Transverse colon (tissue), 4 donors: ENCODE data around the gene GSAP. TPM values are rescaled to one million over a fixed set of nuclear protein-coding genes. Genes with fewer than 3 reads are reported as not detected.

ENCODE experiments used
- DNase-seq: peaks from one replicate; pipeline ENCODE4 v3.0.0-alpha.2; 2019
- H3K27ac ChIP-seq, 4 donors: fragments of 200-600 bp; sonication (generic); 2 replicates each; pipeline ENCODE4 v1.5.1; 2016 to 2018; ENCODE audit warnings: inconsistent platforms in 4 of 4
- H3K27me3 ChIP-seq: fragments of 200-600 bp; sonication (generic); 2 replicates; pipeline ENCODE4 v1.5.1; 2017; ENCODE audit warnings: inconsistent platforms
- H3K36me3 ChIP-seq, 4 donors: fragments of 200-600 bp; sonication (generic); 2 replicates each; pipeline ENCODE4 v1.5.1; 2017 to 2019; ENCODE audit warnings: inconsistent platforms in 4 of 4
- H3K4me1 ChIP-seq, 4 donors: fragments of 200-600 bp; sonication (generic); 2 replicates each; pipeline ENCODE4 v1.5.1; 2017 to 2020; ENCODE audit warnings: inconsistent platforms in 4 of 4
- H3K4me3 ChIP-seq, 4 donors: fragments of 200-600 bp; sonication (generic); 1 replicate in 1 of 4; 2 replicates in 3 of 4; pipeline versions ENCODE4 v1.5.1 to v1.6.1; 2017 to 2019; ENCODE audit warnings: inconsistent platforms in 4 of 4
- H3K9me3 ChIP-seq, 2 donors: fragments of 200-600 bp; sonication (generic); 2 replicates each; pipeline ENCODE4 v1.5.1; 2017 to 2019; ENCODE audit warnings: inconsistent platforms in 2 of 2
- CTCF ChIP-seq, 5 experiments: fragments of 200-600 bp in 3 of 5; fragments of 450-650 bp in 2 of 5; sonication (generic) in 3 of 5; IDR thresholded peaks; 1 replicate in 2 of 5; 2 replicates in 3 of 5; pipeline ENCODE4 v1.5.1; 2016 to 2017; ENCODE audit warnings: antibody characterized with exemption in 5 of 5, inconsistent platforms in 3 of 5, mild to moderate bottlenecking in 2 of 5, moderate library complexity in 1 of 5
- EP300 ChIP-seq: sonication (generic); formaldehyde crosslinking; IDR thresholded peaks from one replicate; pipeline ENCODE4 v1.6.1; 2017; ENCODE audit warnings: antibody characterized with exemption, low read depth
- POLR2A ChIP-seq: fragments of 450-650 bp; IDR thresholded peaks from one replicate; pipeline ENCODE4 v1.6.1; 2016; ENCODE audit warnings: antibody characterized with exemption, mild to moderate bottlenecking, moderate library complexity
- POLR2AphosphoS5 ChIP-seq, 3 donors: sonication (generic); formaldehyde crosslinking; IDR thresholded peaks; one replicate each; pipeline ENCODE4 v1.6.1; 2016; ENCODE audit warnings: antibody characterized with exemption in 3 of 3
- WGBS, 2 donors: methylation state at CpG; one replicate each; pipeline ENCODE4 v1.1.5; 2018; ENCODE audit warnings: low coverage in 1 of 2; 5-methylcytosine and 5-hydroxymethylcytosine counted together
- in situ Hi-C, 4 donors: fragments of 200-750 bp; cut with MboI; loops; one replicate each; pipeline versions ENCODE4 v1.15.0 to v1.15.1; 2017; ENCODE audit warnings: low sequenced_read_pairs in 3 of 4, low pct_ligation_motif_present in 1 of 4, low pct_unique_long_range_greater_than_20kb in 1 of 4
- intact Hi-C: fragments of 100-400 bp; cut with DNase I; formaldehyde crosslinking; loops from one replicate; pipeline ENCODE4 v1.15.1; 2023; ENCODE audit warnings: low total_unique reads
- total RNA-seq, 4 donors: library from RNA; depleted of rRNA; stranded (reverse); fragments of >200 nt; gene quantifications; one replicate each; pipeline ENCODE4 v1.1.0, GENCODE V29; 2016

Gene GSAP
- total RNA-seq, 4 donors from 2014 or later = 5.0 to 25.2 (median 15.5) TPM

DNA sequence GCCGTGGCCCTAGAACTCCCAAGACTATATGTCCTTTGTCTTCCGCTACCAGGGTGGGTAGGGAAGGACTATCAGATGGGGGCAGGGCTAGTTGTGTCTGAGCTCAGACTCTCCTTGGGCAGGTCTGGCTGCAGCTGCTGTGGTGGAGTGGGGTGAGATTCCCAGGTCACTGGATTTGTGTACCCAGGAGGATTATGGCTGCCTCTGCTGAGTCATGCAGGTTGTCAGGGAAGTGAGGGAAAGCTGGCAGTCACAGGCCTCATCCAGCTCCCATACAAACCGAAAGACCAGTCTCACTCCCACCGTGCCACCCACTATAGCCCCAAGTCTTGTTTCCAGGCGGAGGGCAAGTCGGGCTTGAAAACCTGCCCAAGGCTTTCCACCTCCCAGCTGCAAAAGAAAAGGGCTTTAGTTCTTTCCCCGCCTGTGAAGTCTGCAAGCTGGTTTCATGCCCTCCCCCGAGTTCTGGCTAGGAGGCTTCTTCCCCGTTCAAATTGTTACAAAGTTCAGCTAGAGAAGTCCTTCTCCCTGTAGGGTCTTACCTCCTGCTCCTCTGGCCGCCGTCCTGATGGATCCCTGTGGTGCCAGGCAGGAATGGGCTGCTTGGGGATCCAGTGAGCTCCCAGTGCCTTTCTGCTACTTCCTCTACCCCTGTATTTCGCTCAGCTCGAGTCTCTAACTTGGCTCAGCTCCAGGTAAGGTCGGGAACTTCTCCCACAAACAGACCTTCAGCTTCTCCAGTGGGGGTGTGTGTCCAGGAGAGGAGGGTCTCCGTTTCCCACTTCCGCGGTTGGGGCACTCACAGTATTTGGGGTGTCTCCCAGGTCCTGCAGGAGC lies 109.7 kb downstream of the GSAP start:
- Histone ChIP-seq H3K4me1 (peaks cover 0 to 2% (median 0%) of the 10 kb centered on the region in 4 donors), H3K4me3 (no peak overlapping the region), H3K27ac (no peak overlapping the region), H3K9me3 (no peaks in the 10 kb centered on the region), H3K27me3 (no peaks in the 10 kb centered on the region), H3K36me3 (no peaks in the 10 kb centered on the region)
- in situ Hi-C loops (no loop called here), intact Hi-C loops (no loop called here)
- TF ChIP-seq CTCF (IDR thresholded peaks at IDR 0.05) = no peak
- no peak for TF ChIP-seq POLR2AphosphoS5 (IDR thresholded peaks at IDR 0.05)
- no peak for TF ChIP-seq POLR2A
- WGBS, 2 donors = 90 to 100% methylated on average over 3 to 17 of the region's 17 CpGs
- no peak for DNase-seq

- in situ Hi-C loops = no loop called here
Observed at GRCh38 chr7:77295549-77295948, 120.6 kb downstream of the GSAP start.

GRCh38 chr7:77293046-77293445 lies 123.1 kb downstream of the GSAP start:
- H3K9me3 ChIP-seq = no peaks in the 10 kb centered on the region
- no peaks in the 10 kb centered on the region for H3K36me3 ChIP-seq
- WGBS, 2 donors = 86 to 94% methylated on average over 4 of the region's 4 CpGs
- no peak for DNase-seq
- intact Hi-C loops = no loop called here
- in situ Hi-C loops = no loop called here
- no peak overlapping the region for H3K27ac ChIP-seq
- no peaks in the 10 kb centered on the region for H3K27me3 ChIP-seq
- no peaks in the 10 kb centered on the region for H3K4me1 ChIP-seq
- H3K4me3 ChIP-seq = no peak overlapping the region
- TF ChIP-seq EP300 (no peak), POLR2AphosphoS5 (IDR thresholded peaks at IDR 0.05) (no peak), POLR2A (no peak), CTCF (IDR thresholded peaks at IDR 0.05) (no peak)

More at GRCh38 chr7:77295549-77295948, 120.6 kb downstream of the GSAP start:
- intact Hi-C loops = no loop called here
- 95 to 97% methylated on average over 2 of the region's 2 CpGs for WGBS, 2 donors
- H3K9me3 ChIP-seq = no peaks in the 10 kb centered on the region
- TF ChIP-seq POLR2AphosphoS5 (IDR thresholded peaks at IDR 0.05) (no peak), CTCF (IDR thresholded peaks at IDR 0.05) (no peak), POLR2A (no peak), EP300 (no peak)
- H3K27ac ChIP-seq = no peak overlapping the region
- H3K4me1 ChIP-seq = no peaks in the 10 kb centered on the region
- no peak for DNase-seq
- H3K27me3 ChIP-seq = no peaks in the 10 kb centered on the region
- no peaks in the 10 kb centered on the region for H3K36me3 ChIP-seq
- H3K4me3 ChIP-seq = no peak overlapping the region

DNA sequence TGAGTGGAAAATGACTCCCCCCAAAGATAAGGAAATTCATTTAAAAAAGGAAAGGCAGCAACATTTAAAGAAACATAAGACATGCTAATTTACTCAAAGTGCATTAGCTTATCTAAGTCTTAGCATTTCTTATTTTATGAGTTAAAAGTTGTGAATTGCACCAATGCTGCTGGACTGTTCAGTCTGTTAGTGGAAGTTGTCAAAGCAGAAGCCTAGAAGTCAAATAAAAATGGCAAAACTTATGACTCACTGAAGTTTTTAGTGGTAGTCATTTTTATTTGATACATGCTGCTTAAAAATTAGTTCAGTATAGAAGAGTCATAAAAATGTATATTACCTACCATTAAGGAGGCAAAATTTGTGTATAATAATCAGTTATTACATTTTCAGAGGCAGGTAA lies 125.7 kb downstream of the GSAP start:
- H3K36me3 ChIP-seq = no peaks in the 10 kb centered on the region
- H3K4me1 ChIP-seq = no peaks in the 10 kb centered on the region
- H3K9me3 ChIP-seq = no peaks in the 10 kb centered on the region
- no peaks in the 10 kb centered on the region for H3K27me3 ChIP-seq
- intact Hi-C loops = no loop called here
- no peak overlapping the region for H3K4me3 ChIP-seq
- TF ChIP-seq POLR2A (no peak), CTCF (IDR thresholded peaks at IDR 0.05) (no peak), EP300 (no peak), POLR2AphosphoS5 (IDR thresholded peaks at IDR 0.05) (no peak)
- H3K27ac ChIP-seq = no peak overlapping the region
- in situ Hi-C loops = no loop called here
- DNase-seq = no peak
